Islet of Langerhans (tissue), 1 donor: ENCODE results near the gene PNMT.

Experiments used
- FAIRE-seq: peaks from one replicate; lab custom pipeline; 2011; peaks lifted over from hg19 to GRCh38; lab: Jason Lieb, UNC

PNMT gene

GRCh38 chr17:39653662-39654331 is 14.5 kb upstream of the PNMT start:
- no peak for FAIRE-seq

GRCh38 chr17:39655105-39655504 is 13.1 kb upstream of the PNMT start:
- no peak for FAIRE-seq

- FAIRE-seq = no peak
Observed at GRCh38 chr17:39658346-39658745, 9.9 kb upstream of the PNMT start.

- no peak for FAIRE-seq
Observed at GRCh38 chr17:39658760-39659159, 9.5 kb upstream of the PNMT start.

GRCh38 chr17:39659279-39660010 is 8.8 kb upstream of the PNMT start:
- no peak for FAIRE-seq

- FAIRE-seq = no peak
Observed at GRCh38 chr17:39660011-39660360, 8.3 kb upstream of the PNMT start.

GRCh38 chr17:39660397-39661385 is 7.6 kb upstream of the PNMT start:
- no peak for FAIRE-seq

GRCh38 chr17:39661744-39662541 is 6.3 kb upstream of the PNMT start:
- FAIRE-seq = no peak

- no peak for FAIRE-seq
Observed at GRCh38 chr17:39662551-39663339, 5.5 kb upstream of the PNMT start.

- no peak for FAIRE-seq
Observed at GRCh38 chr17:39663340-39663687, 4.9 kb upstream of the PNMT start.

- FAIRE-seq = no peak
Observed at GRCh38 chr17:39663688-39664580, 4.3 kb upstream of the PNMT start.

- no peak for FAIRE-seq
Observed at GRCh38 chr17:39664581-39665561, 3.4 kb upstream of the PNMT start, which contains the start of gene TCAP. TCAP (plus strand) TSS chr17:39665349; CDS start chr17:39665360, 11 bp downstream.

- no peak for FAIRE-seq
Observed at GRCh38 chr17:39665642-39666224, 2.5 kb upstream of the PNMT start.

GRCh38 chr17:39666231-39666600 is 2.0 kb upstream of the PNMT start:
- FAIRE-seq = no peak

GRCh38 chr17:39666601-39667261 is 1.5 kb upstream of the PNMT start:
- no peak for FAIRE-seq

- FAIRE-seq = no peak
Observed at GRCh38 chr17:39667262-39667944, 850 bp upstream of the PNMT start.
